Fibroblast of gingiva (primary cell): ENCODE results near the gene TLR9.
A peak's percentile ranks its signal among the peaks of the same experiment; 100 is the strongest.
"Not testable (repeated sequence)": the region's sequence is repeated elsewhere in the genome, so short reads cannot be mapped to it uniquely, and the experiment has no call there.

ENCODE experiments used
- DNase-seq: peaks from one replicate; pipeline ENCODE4 v3.0.0-alpha.2; 2011; ENCODE audit warnings: low read depth

Gene TLR9

GRCh38 chr3:52195291-52195597, 30.2 kb downstream of the TLR9 start:
- DNase-seq, result no peak

GRCh38 chr3:52194485-52195290, 30.8 kb downstream of the TLR9 start:
- no peak for DNase-seq

- peak; percentile 80 for DNase-seq
Observed at GRCh38 chr3:52193065-52193464, 32.4 kb downstream of the TLR9 start.

GRCh38 chr3:52191663-52192062, 33.8 kb downstream of the TLR9 start:
- no peak for DNase-seq

GRCh38 chr3:52190294-52191074, 35.0 kb downstream of the TLR9 start:
- peak; percentile 90 for DNase-seq

- DNase-seq, result no peak
Observed at GRCh38 chr3:52188556-52188955, 36.9 kb downstream of the TLR9 start.

GRCh38 chr3:52186729-52187128, 38.7 kb downstream of the TLR9 start:
- DNase-seq, result no peak

- DNase-seq, result no peak
Observed at GRCh38 chr3:52185837-52186236, 39.6 kb downstream of the TLR9 start.

- no peak for DNase-seq
Observed at GRCh38 chr3:52185311-52185710, 40.1 kb downstream of the TLR9 start.

- DNase-seq, result no peak
Observed at GRCh38 chr3:52184690-52185089, 40.8 kb downstream of the TLR9 start.

GRCh38 chr3:52183786-52184445, 41.5 kb downstream of the TLR9 start:
- no peak for DNase-seq

GRCh38 chr3:52182691-52183090, 42.8 kb downstream of the TLR9 start:
- no peak for DNase-seq

GRCh38 chr3:52182196-52182595, 43.2 kb downstream of the TLR9 start:
- DNase-seq, result no peak

- peak; percentile 30 for DNase-seq
Observed at GRCh38 chr3:52181543-52181942, 43.9 kb downstream of the TLR9 start.

GRCh38 chr3:52178537-52178936, 46.9 kb downstream of the TLR9 start:
- no peak for DNase-seq

- not testable (repeated sequence) for DNase-seq
Observed at GRCh38 chr3:52178126-52178525, 47.3 kb downstream of the TLR9 start.

GRCh38 chr3:52177701-52178042, 47.8 kb downstream of the TLR9 start:
- no peak for DNase-seq

GRCh38 chr3:52176951-52177700, 48.3 kb downstream of the TLR9 start:
- DNase-seq, result no peak

- no peak for DNase-seq
Observed at GRCh38 chr3:52176180-52176752, 49.2 kb downstream of the TLR9 start.

GRCh38 chr3:52175416-52176179, 49.8 kb downstream of the TLR9 start:
- DNase-seq, result no peak

- no peak for DNase-seq
Observed at GRCh38 chr3:52174896-52175295, 50.5 kb downstream of the TLR9 start.
